T-helper 1 cell treated with Interleukin-12 subunit alpha and Interleukin-12 subunit beta and Interleukin-4 antibody, amounts not matched to agents 30 μg/mL and 1 μg/mL, for 36 hours (primary cell): ENCODE measurements around the gene OR10C1.

Experiments used
- H3K27ac Mint-ChIP-seq: one replicate; pipeline ENCODE4 v1.8.0; 2021; ENCODE audit warnings: mild to moderate bottlenecking, mixed read lengths
- H3K27me3 Mint-ChIP-seq: one replicate; pipeline ENCODE4 v1.8.0; 2021; ENCODE audit warnings: low read depth, mixed read lengths
- H3K36me3 Mint-ChIP-seq: one replicate; pipeline ENCODE4 v1.8.0; 2021; ENCODE audit warnings: low read depth, mixed read lengths
- H3K4me1 Mint-ChIP-seq: one replicate; pipeline ENCODE4 v1.8.0; 2021; ENCODE audit warnings: low read depth, mixed read lengths
- H3K4me3 Mint-ChIP-seq: one replicate; pipeline ENCODE4 v1.8.0; 2021; ENCODE audit warnings: mild to moderate bottlenecking, moderate library complexity, mixed read lengths
- H3K9me3 Mint-ChIP-seq: one replicate; pipeline ENCODE4 v1.8.0; 2021; ENCODE audit warnings: mixed read lengths

Gene OR10C1

DNA sequence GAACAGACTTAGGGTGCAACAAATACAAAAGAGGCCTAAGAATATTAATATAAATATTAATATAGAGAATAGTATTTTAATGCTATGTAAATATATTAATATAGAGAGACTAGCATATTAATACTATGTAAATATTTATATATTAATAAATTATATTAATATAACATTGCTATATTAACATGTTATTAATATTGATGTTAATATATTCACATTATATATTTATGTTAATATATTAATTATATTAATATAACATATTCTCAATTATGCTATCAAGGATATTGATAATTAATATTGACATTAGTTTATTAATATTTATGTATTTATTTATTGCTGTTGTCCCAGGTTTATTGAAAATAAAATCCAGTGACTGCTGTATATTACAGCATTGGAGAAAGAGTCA is 49.8 kb downstream of the OR10C1 start:
- Mint-ChIP-seq H3K9me3 (no peaks in the 10 kb centered on the region), H3K36me3 (no peaks in the 10 kb centered on the region), H3K27ac (no peak overlapping the region), H3K4me3 (no peak overlapping the region), H3K27me3 (peaks cover 4% of the 10 kb centered on the region), H3K4me1 (no peaks in the 10 kb centered on the region)

DNA sequence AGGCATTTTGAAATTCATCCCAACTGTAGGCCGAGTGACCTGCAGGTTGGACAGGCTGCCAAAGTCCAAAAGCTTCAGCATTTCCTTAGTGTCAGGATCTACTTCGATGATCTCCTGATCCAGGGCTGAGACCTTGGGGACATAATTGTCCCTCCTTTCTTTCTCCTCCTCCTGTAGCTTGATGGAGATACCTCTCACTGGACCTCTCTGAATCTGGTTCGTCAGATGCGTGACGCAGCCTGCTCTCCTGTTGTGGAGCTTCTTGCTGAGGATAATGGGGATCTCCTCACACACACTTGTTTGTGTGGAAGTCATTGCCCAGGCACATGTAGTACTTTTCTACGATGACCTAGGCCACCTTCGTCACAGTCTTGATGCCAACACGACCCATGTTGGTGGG is 50.2 kb downstream of the OR10C1 start:
- Mint-ChIP-seq H3K27me3 (peaks cover 4% of the 10 kb centered on the region), H3K4me3 (no peak overlapping the region), H3K9me3 (no peaks in the 10 kb centered on the region), H3K27ac (no peak overlapping the region), H3K4me1 (no peaks in the 10 kb centered on the region), H3K36me3 (no peaks in the 10 kb centered on the region)

DNA sequence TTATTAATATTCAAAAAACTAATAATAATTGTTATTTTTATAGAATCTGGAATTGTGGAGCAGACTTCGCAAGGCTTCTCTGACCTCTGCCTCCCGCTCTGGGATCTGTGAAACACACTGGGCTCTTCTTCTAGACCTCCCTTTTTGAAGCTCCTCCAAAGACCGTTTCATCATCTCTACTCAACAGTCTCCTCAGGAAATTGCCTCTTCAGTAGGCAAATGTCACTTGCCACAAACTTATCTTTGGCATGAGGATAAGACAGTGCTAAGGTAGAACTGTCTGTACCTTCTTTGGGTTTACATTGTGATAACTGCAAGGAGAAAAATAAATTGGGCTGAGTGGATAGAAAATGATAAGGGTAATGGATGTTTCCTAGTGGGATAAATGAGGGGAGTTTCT is 50.9 kb downstream of the OR10C1 start:
- H3K27ac Mint-ChIP-seq = no peak overlapping the region
- H3K9me3 Mint-ChIP-seq = no peaks in the 10 kb centered on the region
- H3K4me1 Mint-ChIP-seq = no peaks in the 10 kb centered on the region
- no peaks in the 10 kb centered on the region for H3K36me3 Mint-ChIP-seq
- peaks cover 4% of the 10 kb centered on the region for H3K27me3 Mint-ChIP-seq
- H3K4me3 Mint-ChIP-seq = no peak overlapping the region

DNA sequence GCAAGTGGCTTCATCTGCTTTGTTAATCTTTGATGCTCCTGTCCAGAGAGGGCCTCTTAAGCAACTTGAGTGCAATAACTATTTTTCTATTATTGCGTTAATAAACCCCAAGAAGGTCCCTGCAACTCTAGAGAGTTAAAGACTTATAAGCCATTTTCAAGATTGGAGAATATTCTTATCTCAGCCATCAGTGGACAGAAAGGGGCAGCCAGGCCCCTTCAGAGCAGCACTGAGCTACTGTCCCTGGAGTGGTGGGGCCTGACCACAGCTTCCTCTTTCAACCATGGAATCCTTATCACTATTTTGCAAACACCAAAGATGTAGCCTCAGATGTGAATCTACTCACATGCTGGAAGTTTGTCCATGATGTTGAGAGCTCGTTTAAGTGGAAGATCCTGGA is 51.4 kb downstream of the OR10C1 start:
- Mint-ChIP-seq H3K4me1 (no peaks in the 10 kb centered on the region), H3K27me3 (peaks cover 4% of the 10 kb centered on the region), H3K36me3 (no peaks in the 10 kb centered on the region), H3K4me3 (no peak overlapping the region), H3K9me3 (no peaks in the 10 kb centered on the region), H3K27ac (no peak overlapping the region)
